K562 (cell line): ENCODE results near the gene YIPF5. TPM values are rescaled to one million over a fixed set of nuclear protein-coding genes. Genes with fewer than 3 reads are reported as not detected.
A peak's percentile ranks its signal among the peaks of the same experiment; 100 is the strongest.

Experiments
- ATAC-seq: fragments of 200-7000 bp; cut with Tn5 transposase; 3 replicates; pipeline ENCODE4 v1.9.1; 2020; ENCODE audit warnings: moderate library complexity
- BruUV-seq: library from RNA; stranded (reverse); fragments of 400-500 nt; replicated peaks from 2 replicates; lab custom pipeline; 2021; lab: Mats Ljungman, UMichigan
- CTCF ChIA-PET: fragments of 300-600 bp; formaldehyde crosslinking; extraction: SDS; loops from one replicate; lab custom pipeline; 2021; ENCODE audit warnings: low intra/inter-chr PET ratio; lab: Yijun Ruan, JAX
- POLR2A ChIA-PET: fragments of 300-600, 350-650 bp; sonication (Branson Sonifier 250); formaldehyde crosslinking; extraction: SDS; loops from one replicate; lab custom pipeline; 2021; ENCODE audit warnings: antibody characterized with exemption, inconsistent platforms; lab: Yijun Ruan, JAX
- DNase-seq, 4 experiments: peaks; one replicate each; pipeline versions ENCODE4 v3.0.0 to v3.0.0-alpha.2; 2011 to 2018; ENCODE audit warnings: low spot score in 3 of 4, mixed read lengths in 3 of 4; ENCODE audit errors: extremely low read depth in 1 of 4
- FAIRE-seq: peaks from 2 replicates; lab custom pipeline; 2011; peaks lifted over from hg19 to GRCh38; lab: Jason Lieb, UNC
- H2AFZ ChIP-seq: 2 replicates; pipeline ENCODE4 v1.6.0; 2011; ENCODE audit warnings: low read depth, low read length, control low read depth, inconsistent platforms
- H3K27ac ChIP-seq: fragments of 200-600 bp; 3 replicates; pipeline ENCODE4 v1.8.0; 2011; ENCODE audit warnings: low read depth, mild to moderate bottlenecking, control low read depth, inconsistent platforms, low read length, moderate library complexity, mixed read lengths; ENCODE audit errors: extremely low read depth
- H3K27me3 ChIP-seq, 2 experiments: fragments of 300-600 bp in 1 of 2; 2 replicates in 1 of 2; 3 replicates in 1 of 2; pipeline versions ENCODE4 v1.6.0 to v1.8.0; 2011; ENCODE audit warnings: inconsistent platforms in 2 of 2, low read length in 2 of 2, mild to moderate bottlenecking in 1 of 2, mixed read lengths in 1 of 2, moderate library complexity in 1 of 2; ENCODE audit not compliant: control insufficient read depth in 2 of 2, insufficient read depth in 2 of 2
- H3K36me3 ChIP-seq: fragments of 300-600 bp; 3 replicates; pipeline ENCODE4 v1.8.0; 2011; ENCODE audit warnings: mild to moderate bottlenecking, low read length, inconsistent platforms; ENCODE audit not compliant: control insufficient read depth, insufficient read depth
- H3K4me1 ChIP-seq, 2 experiments: fragments of 200-600 bp in 1 of 2; replicated peaks in 1 of 2; 2 replicates in 1 of 2; 3 replicates in 1 of 2; pipeline versions ENCODE4 v1.5.1 to v1.8.0; 2011; ENCODE audit warnings: inconsistent platforms in 2 of 2, low read length in 2 of 2, mild to moderate bottlenecking in 1 of 2, mixed read lengths in 1 of 2, moderate library complexity in 1 of 2; ENCODE audit not compliant: control insufficient read depth in 2 of 2, insufficient read depth in 2 of 2
- H3K4me2 ChIP-seq: 2 replicates; pipeline ENCODE4 v1.6.1; 2011; ENCODE audit warnings: low read length, control low read depth, inconsistent platforms, mixed read lengths; ENCODE audit not compliant: insufficient read depth
- H3K4me3 ChIP-seq: fragments of 200-600 bp; sonication (generic), shearing (Covaris generic); 2 replicates; pipeline ENCODE4 v1.5.1; 2016; ENCODE audit warnings: control low read depth, inconsistent platforms
- H3K79me2 ChIP-seq: fragments of 200-600 bp; 3 replicates; pipeline ENCODE4 v1.8.0; 2011; ENCODE audit warnings: low read length, inconsistent platforms; ENCODE audit not compliant: control insufficient read depth, insufficient read depth
- H3K9ac ChIP-seq, 2 experiments: 2 replicates each; pipeline versions ENCODE4 v1.6.0 to v1.6.1; 2011; ENCODE audit warnings: low read depth in 2 of 2, low read length in 2 of 2, control low read depth in 1 of 2, inconsistent platforms in 1 of 2, mild to moderate bottlenecking in 1 of 2, mixed read lengths in 1 of 2; ENCODE audit not compliant: insufficient read depth in 1 of 2
- H3K9me1 ChIP-seq: one replicate; pipeline ENCODE4 v1.6.0; 2011; ENCODE audit warnings: inconsistent platforms, mild to moderate bottlenecking, low read length, moderate library complexity; ENCODE audit not compliant: control insufficient read depth, insufficient read depth
- H3K9me3 ChIP-seq: replicated peaks from 2 replicates; pipeline ENCODE4 v1.5.1; 2011; ENCODE audit warnings: low read depth, low read length, inconsistent platforms; ENCODE audit not compliant: control insufficient read depth, insufficient read depth
- H4K20me1 ChIP-seq: replicated peaks from 2 replicates; pipeline ENCODE4 v1.6.1; 2011; ENCODE audit warnings: low read length, inconsistent platforms, mixed read lengths; ENCODE audit not compliant: control insufficient read depth, insufficient read depth
- ATF3 ChIP-seq, 2 experiments: fragments of 450-650 bp in 1 of 2; sonication (generic) in 1 of 2; formaldehyde crosslinking in 1 of 2; IDR thresholded peaks in 1 of 2; conservative IDR thresholded peaks in 1 of 2; 2 replicates each; pipeline versions ENCODE4 v1.6.1 to v1.8.1; 2016 to 2023; ENCODE audit warnings: mild to moderate bottlenecking in 2 of 2, moderate library complexity in 2 of 2, inconsistent platforms in 1 of 2, missing genetic modification reagents in 1 of 2
- CEBPG ChIP-seq, 3 experiments: fragments of 200-800 bp in 1 of 3; sonication (Bioruptor generic) in 1 of 3; sonication (generic) in 1 of 3; formaldehyde crosslinking in 1 of 3; IDR thresholded peaks in 2 of 3; conservative IDR thresholded peaks in 1 of 3; 2 replicates each; pipeline versions ENCODE4 v1.6.1 to v1.8.0; 2016 to 2022; ENCODE audit warnings: missing compliant biosample characterization in 2 of 3, missing genetic modification characterization in 2 of 3, mild to moderate bottlenecking in 1 of 3, missing genetic modification reagents in 1 of 3
- GATAD2B ChIP-seq: fragments of 450-650 bp; IDR thresholded peaks from 2 replicates; pipeline ENCODE4 v1.6.1; 2017; ENCODE audit warnings: mild to moderate bottlenecking, borderline replicate concordance
- HDAC2 ChIP-seq: fragments of 450-650 bp; IDR thresholded peaks from 2 replicates; pipeline ENCODE4 v1.6.1; 2016; ENCODE audit warnings: mild to moderate bottlenecking
- KHSRP ChIP-seq: fragments of 450-650 bp; IDR thresholded peaks from 2 replicates; pipeline ENCODE4 v1.6.1; 2017
- KLF16 ChIP-seq: IDR thresholded peaks from 2 replicates; pipeline ENCODE4 v1.6.1; 2016; ENCODE audit warnings: antibody characterized with exemption
- MYBL2 ChIP-seq, 2 experiments: fragments of 450-650 bp in 1 of 2; sonication (generic) in 1 of 2; formaldehyde crosslinking in 1 of 2; IDR thresholded peaks; 2 replicates each; pipeline versions ENCODE4 v1.6.1 to v1.8.1; 2017 to 2022; ENCODE audit warnings: borderline replicate concordance in 1 of 2, inconsistent platforms in 1 of 2, low read depth in 1 of 2, mild to moderate bottlenecking in 1 of 2, missing genetic modification reagents in 1 of 2, moderate library complexity in 1 of 2
- NCOA4 ChIP-seq: fragments of 450-650 bp; IDR thresholded peaks from 2 replicates; pipeline ENCODE4 v1.6.1; 2018; ENCODE audit warnings: mild to moderate bottlenecking; ENCODE audit not compliant: partially characterized antibody
- RB1 ChIP-seq: fragments of 450-650 bp; IDR thresholded peaks from 2 replicates; pipeline ENCODE4 v1.6.1; 2017; ENCODE audit warnings: low read depth, mild to moderate bottlenecking
- SRSF1 ChIP-seq: fragments of 200-400 bp; formaldehyde crosslinking; IDR thresholded peaks from 2 replicates; pipeline ENCODE4 v1.6.1; 2017; ENCODE audit warnings: mild to moderate bottlenecking, low read depth, low read length, moderate library complexity
- U2AF2 ChIP-seq: fragments of 200-400 bp; formaldehyde crosslinking; optimal IDR thresholded peaks from 2 replicates; pipeline ENCODE3; 2017; ENCODE audit warnings: low read depth, mild to moderate bottlenecking, low read length
- ZFPM2 ChIP-seq: fragments of 250-450 bp; sonication (Bioruptor Pico); IDR thresholded peaks from 2 replicates; pipeline ENCODE4 v1.5.1; 2022; ENCODE audit warnings: mild to moderate bottlenecking
- ZNF3 ChIP-seq: fragments of 250-450 bp; sonication (Bioruptor Pico); IDR thresholded peaks from 2 replicates; pipeline ENCODE4 v1.5.0; 2021; ENCODE audit warnings: mild to moderate bottlenecking, moderate library complexity
- ZNF507 ChIP-seq: conservative IDR thresholded peaks from 2 replicates; pipeline ENCODE4 v1.6.1; 2017; ENCODE audit warnings: missing genetic modification characterization, missing compliant biosample characterization
- ZNF592 ChIP-seq: fragments of 450-650 bp; IDR thresholded peaks from 2 replicates; pipeline ENCODE4 v1.6.1; 2017; ENCODE audit warnings: antibody characterized with exemption, mild to moderate bottlenecking
- ZNF707 ChIP-seq: fragments of 250-450 bp; sonication (Bioruptor Pico); conservative IDR thresholded peaks from 2 replicates; pipeline ENCODE4 v1.8.0; 2022; ENCODE audit warnings: inconsistent platforms, mild to moderate bottlenecking, moderate library complexity
- WGBS: fragments of 100-300 bp; shearing (Covaris generic); methylation state at CpG from one replicate; pipeline ENCODE4 v1.1.6; 2016; ENCODE audit warnings: low coverage, mixed read lengths; ENCODE audit not compliant: insufficient coverage; ENCODE audit errors: missing lambda C conversion rate; 5-methylcytosine and 5-hydroxymethylcytosine counted together
- in situ Hi-C: fragments of 300-500 bp; cut with MboI; formaldehyde crosslinking; loops from 4 replicates; pipeline ENCODE4 v1.15.0; 2018; ENCODE audit warnings: inconsistent platforms, mixed read lengths
- intact Hi-C: fragments of 100-400 bp; cut with micrococcal nuclease; formaldehyde crosslinking; loops from 2 replicates; pipeline ENCODE4 v1.14.2; 2022
- polyA plus RNA-seq, 8 experiments: library from polyadenylated mRNA; depleted of rRNA in 4 of 8; stranded (reverse) in 5 of 8; unstranded in 3 of 8; fragments of >200 nt; fragmentation: Nextera tagmentation in 2 of 8; fragmentation: Illumina TruSeq in 1 of 8; extraction: Ambion mirVana in 2 of 8; extraction: Trizol in 1 of 8; gene quantifications; 2 replicates each; pipeline versions ENCODE4 v1.2.1 to v1.2.3, GENCODE V29; 2011 to 2014; ENCODE audit warnings: inconsistent platforms in 1 of 8, missing spikeins in 1 of 8
- total RNA-seq, 7 experiments: library from RNA; depleted of rRNA in 6 of 7; stranded (reverse); fragments of >200 nt in 6 of 7; fragmentation: Illumina TruSeq in 2 of 7; extraction: Trizol in 2 of 7; gene quantifications; 2 replicates each; pipeline versions ENCODE4 v1.2.1 to v1.2.3, GENCODE V29; 2011 to 2021; ENCODE audit warnings: low replicate concordance in 1 of 7

The YIPF5 gene
- total and polyA plus RNA-seq, 9 of the 15 experiments (the other 6 are each of a cell fraction or from before 2014, with no cell fraction given), result 12.1 to 52.9 (median 33.7) TPM

- TF ChIP-seq ATF3 (IDR thresholded peaks at IDR 0.05) (no peak), ATF3 (CRISPR knock-in tag; conservative IDR thresholded peaks at IDR 0.05) (no peak), CEBPG (CRISPR knock-in tag; IDR thresholded peaks at IDR 0.05) (no peak), CEBPG (tag; conservative IDR thresholded peaks at IDR 0.05 in 1 of 2, IDR thresholded peaks at IDR 0.05 in 1 of 2) (peak in 1 of 2 experiments; percentile 58; a peak in 2 of 4 replicates), ZNF707 (CRISPR knock-in tag) (no peak), U2AF2 (no peak), MYBL2 (IDR thresholded peaks at IDR 0.05; ENCODE audit: low read depth) (no peak), MYBL2 (CRISPR knock-in tag; IDR thresholded peaks at IDR 0.05; ENCODE audit: borderline replicate concordance) (no peak), ZNF3 (no peak), ZNF507 (tag) (no peak)
Measured at GRCh38 chr5:144202726-144203125, 32.3 kb upstream of the YIPF5 start (continued).

GRCh38 chr5:144202072-144202471 lies 31.6 kb upstream of the YIPF5 start:
- H2AFZ ChIP-seq, result no peak overlapping the region
- POLR2A ChIA-PET, result no interaction called here
- H3K79me2 ChIP-seq, result no peaks in the 10 kb centered on the region
- H3K9me1 ChIP-seq, result no peaks in the 10 kb centered on the region
- H3K4me2 ChIP-seq, result no peak overlapping the region
- H3K9me3 ChIP-seq, result no peaks in the 10 kb centered on the region
- no peaks in the 10 kb centered on the region for H4K20me1 ChIP-seq
- ATAC-seq (no peak), DNase-seq (no peak), FAIRE-seq (no peak)
- H3K36me3 ChIP-seq, result no peaks in the 10 kb centered on the region
- no peak overlapping the region for H3K4me3 ChIP-seq
- H3K9ac ChIP-seq, result no peak overlapping the region
- WGBS, result 3% methylated on average over 10 of the region's 10 CpGs
- in situ Hi-C loops (loop anchor here (25.0 kb wide), 1 partner anchor 1860 kb away; no protein-coding TSS in a partner anchor), intact Hi-C loops (loop anchor here (5.0 to 10.0 kb wide), 2 partner anchors 1033 to 1630 kb away; no protein-coding TSS in a partner anchor)
- CTCF ChIA-PET, result no interaction called here
- peaks cover 3 to 6% of the 10 kb centered on the region in 2 experiments; a peak in 2 of 5 replicates for H3K27me3 ChIP-seq
- BruUV-seq, result no TSS peak
- H3K27ac ChIP-seq, result no peak overlapping the region
- peaks cover 0 to 4% of the 10 kb centered on the region in 2 experiments; a peak in 2 of 5 replicates for H3K4me1 ChIP-seq
- TF ChIP-seq KLF16, result no peak
- TF ChIP-seq KHSRP, result no peak
- TF ChIP-seq GATAD2B, result no peak
- TF ChIP-seq SRSF1, result no peak
- TF ChIP-seq NCOA4, result no peak
- no peak for TF ChIP-seq ZFPM2 (CRISPR knock-in tag)
- TF ChIP-seq RB1, result no peak
- TF ChIP-seq ZNF592, result no peak
- no peak for TF ChIP-seq HDAC2
